ENCODE measurements around the gene LZIC. TPM values are rescaled to one million over a fixed set of nuclear protein-coding genes. Genes with fewer than 3 reads are reported as not detected.

Gene LZIC
- total and polyA plus RNA-seq, 9 of the 15 experiments (the other 6 are each of a cell fraction or from before 2014, with no cell fraction given), result 32.9 to 109 (median 61.7) TPM

- TF ChIP-seq SMAD3 (CRISPR knock-in tag; conservative IDR thresholded peaks at IDR 0.05) (peak; percentile 76; the same call in 1 of the 2 replicates), YBX1 (IDR thresholded peaks at IDR 0.05) (no peak), ATF1 (CRISPR knock-in tag; IDR thresholded peaks at IDR 0.05) (no peak), ATF1 (tag; IDR thresholded peaks at IDR 0.05) (peak; percentile 76), KLF1 (tag; IDR thresholded peaks at IDR 0.05) (no peak), MYBL2 (IDR thresholded peaks at IDR 0.05; ENCODE audit: low read depth) (no peak), MYBL2 (CRISPR knock-in tag; IDR thresholded peaks at IDR 0.05; ENCODE audit: borderline replicate concordance) (no peak), SUPT5H (IDR thresholded peaks at IDR 0.05) (peak; percentile 54), BRD9 (IDR thresholded peaks at IDR 0.05; ENCODE audit: low read depth, partially characterized antibody) (peak; percentile 84), ZNF239 (CRISPR knock-in tag; IDR thresholded peaks at IDR 0.05) (peak; percentile 63), NELFE (IDR thresholded peaks at IDR 0.05; ENCODE audit: insufficient read depth, insufficient read length) (no peak), EP300 (IDR thresholded peaks at IDR 0.05; ENCODE audit: low read length) (peak; percentile 89), ZNF318 (IDR thresholded peaks at IDR 0.05; ENCODE audit: borderline replicate concordance in 1 of 2, low read depth in 1 of 2) (no peak), RBM17 (IDR thresholded peaks at IDR 0.05; ENCODE audit: borderline replicate concordance, low read depth, low read length) (no peak), HMGXB4 (CRISPR knock-in tag; IDR thresholded peaks at IDR 0.05) (no peak), NR4A1 (CRISPR knock-in tag; IDR thresholded peaks at IDR 0.05) (no peak), NR4A1 (tag; IDR thresholded peaks at IDR 0.05) (peak; percentile 81)
Measured at GRCh38 chr1:9929431-9930385, 13.5 kb downstream of the LZIC start (continued).

Data from K562 (cell line).